HepG2 (cell line): ENCODE results near the gene MAP3K14. TPM values are rescaled to one million over a fixed set of nuclear protein-coding genes. Genes with fewer than 3 reads are reported as not detected.

ENCODE experiments used
- ARNT2 ChIP-seq: sonication (generic); formaldehyde crosslinking; IDR thresholded peaks from 2 replicates; pipeline ENCODE4 v1.8.0; 2022; ENCODE audit warnings: mild to moderate bottlenecking, low read depth, missing genetic modification reagents, moderate library complexity
- PITX1 ChIP-seq: sonication (generic); formaldehyde crosslinking; IDR thresholded peaks from 2 replicates; pipeline ENCODE4 v1.5.1; 2020; ENCODE audit warnings: mild to moderate bottlenecking, missing genetic modification reagents
- RARA ChIP-seq: IDR thresholded peaks from 2 replicates; pipeline ENCODE4 v1.6.1; 2016; ENCODE audit warnings: missing genetic modification reagents, missing compliant biosample characterization
- TAF15 ChIP-seq: fragments of 200-400 bp; formaldehyde crosslinking; IDR thresholded peaks from one replicate; pipeline ENCODE4 v1.6.1; 2018; ENCODE audit warnings: mild to moderate bottlenecking, low read depth, low read length; ENCODE audit not compliant: poor library complexity, severe bottlenecking
- YEATS2 ChIP-seq: sonication (generic); formaldehyde crosslinking; IDR thresholded peaks from 2 replicates; pipeline ENCODE4 v1.4.0; 2020; ENCODE audit warnings: missing genetic modification reagents, borderline replicate concordance
- ZNF724P ChIP-seq: sonication (generic); formaldehyde crosslinking; IDR thresholded peaks from 2 replicates; pipeline ENCODE4 v1.8.0; 2022; ENCODE audit warnings: missing genetic modification reagents, borderline replicate concordance
- ZUFSP ChIP-seq: sonication (generic); formaldehyde crosslinking; IDR thresholded peaks from 2 replicates; pipeline ENCODE4 v1.9.0; 2021; ENCODE audit warnings: missing genetic modification reagents, mild to moderate bottlenecking, borderline replicate concordance
- polyA plus RNA-seq, 8 experiments: library from polyadenylated mRNA; depleted of rRNA in 3 of 8; stranded (reverse) in 7 of 8; unstranded in 1 of 8; fragments of >200 nt; fragmentation: Illumina TruSeq in 4 of 8; extraction: Trizol in 4 of 8; gene quantifications; 2 replicates each; pipeline versions ENCODE4 v1.2.1 to v1.2.3, GENCODE V29; 2011 to 2016; ENCODE audit warnings: low read depth in 4 of 8, missing spikeins in 1 of 8, mixed read lengths in 1 of 8; ENCODE audit not compliant: insufficient read depth in 1 of 8
- total RNA-seq, 5 experiments: library from RNA; depleted of rRNA; stranded (reverse); fragments of >200 nt; fragmentation: Illumina TruSeq; extraction: Trizol; gene quantifications; 2 replicates each; pipeline ENCODE4 v1.2.3, GENCODE V29; 2016; ENCODE audit warnings: low read depth in 1 of 5
- TF ChIP-seq, protein P1 (sequence below), 2 experiments: fragments of 450-650 bp in 1 of 2; sonication (generic) in 1 of 2; formaldehyde crosslinking in 1 of 2; IDR thresholded peaks; 2 replicates each; pipeline versions ENCODE4 v1.6.1 to v1.8.0; 2016 to 2022; ENCODE audit warnings: antibody characterized with exemption in 1 of 2, mild to moderate bottlenecking in 1 of 2, missing genetic modification reagents in 1 of 2

The MAP3K14 gene
- total and polyA plus RNA-seq, 2 of the 13 experiments (the other 11 are each of a cell fraction or from before 2014, with no cell fraction given), result 2.6 TPM

- TF ChIP-seq, protein P1, sequence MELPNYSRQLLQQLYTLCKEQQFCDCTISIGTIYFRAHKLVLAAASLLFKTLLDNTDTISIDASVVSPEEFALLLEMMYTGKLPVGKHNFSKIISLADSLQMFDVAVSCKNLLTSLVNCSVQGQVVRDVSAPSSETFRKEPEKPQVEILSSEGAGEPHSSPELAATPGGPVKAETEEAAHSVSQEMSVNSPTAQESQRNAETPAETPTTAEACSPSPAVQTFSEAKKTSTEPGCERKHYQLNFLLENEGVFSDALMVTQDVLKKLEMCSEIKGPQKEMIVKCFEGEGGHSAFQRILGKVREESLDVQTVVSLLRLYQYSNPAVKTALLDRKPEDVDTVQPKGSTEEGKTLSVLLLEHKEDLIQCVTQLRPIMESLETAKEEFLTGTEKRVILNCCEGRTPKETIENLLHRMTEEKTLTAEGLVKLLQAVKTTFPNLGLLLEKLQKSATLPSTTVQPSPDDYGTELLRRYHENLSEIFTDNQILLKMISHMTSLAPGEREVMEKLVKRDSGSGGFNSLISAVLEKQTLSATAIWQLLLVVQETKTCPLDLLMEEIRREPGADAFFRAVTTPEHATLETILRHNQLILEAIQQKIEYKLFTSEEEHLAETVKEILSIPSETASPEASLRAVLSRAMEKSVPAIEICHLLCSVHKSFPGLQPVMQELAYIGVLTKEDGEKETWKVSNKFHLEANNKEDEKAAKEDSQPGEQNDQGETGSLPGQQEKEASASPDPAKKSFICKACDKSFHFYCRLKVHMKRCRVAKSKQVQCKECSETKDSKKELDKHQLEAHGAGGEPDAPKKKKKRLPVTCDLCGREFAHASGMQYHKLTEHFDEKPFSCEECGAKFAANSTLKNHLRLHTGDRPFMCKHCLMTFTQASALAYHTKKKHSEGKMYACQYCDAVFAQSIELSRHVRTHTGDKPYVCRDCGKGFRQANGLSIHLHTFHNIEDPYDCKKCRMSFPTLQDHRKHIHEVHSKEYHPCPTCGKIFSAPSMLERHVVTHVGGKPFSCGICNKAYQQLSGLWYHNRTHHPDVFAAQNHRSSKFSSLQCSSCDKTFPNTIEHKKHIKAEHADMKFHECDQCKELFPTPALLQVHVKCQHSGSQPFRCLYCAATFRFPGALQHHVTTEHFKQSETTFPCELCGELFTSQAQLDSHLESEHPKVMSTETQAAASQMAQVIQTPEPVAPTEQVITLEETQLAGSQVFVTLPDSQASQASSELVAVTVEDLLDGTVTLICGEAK (IDR thresholded peaks at IDR 0.05), result no peak
- TF ChIP-seq, protein P1 (CRISPR knock-in tag; IDR thresholded peaks at IDR 0.05), result peak; percentile 60; the same call in 1 of the 2 replicates
- TF ChIP-seq ZUFSP (CRISPR knock-in tag) (no peak), YEATS2 (CRISPR knock-in tag) (no peak), TAF15 (no peak), PITX1 (CRISPR knock-in tag) (peak; percentile 41; the same call in 1 of the 2 replicates), ARNT2 (CRISPR knock-in tag) (peak; percentile 90), ZNF724P (CRISPR knock-in tag) (no peak), RARA (CRISPR knock-in tag) (no peak)
Observed at GRCh38 chr17:45316434-45317110, at the start of gene MAP3K14 (continued).
